ENCODE measurements around the gene SLC2A5. TPM values are rescaled to one million over a fixed set of nuclear protein-coding genes. Genes with fewer than 3 reads are reported as not detected.
A peak's percentile ranks its signal among the peaks of the same experiment; 100 is the strongest.

The SLC2A5 gene
- total RNA-seq, 1 experiment from 2014 or later = 0.61 TPM

GRCh38 chr1:9040659-9041030 is 28.8 kb downstream of the SLC2A5 start:
- DNase-seq (ENCODE audit: unreplicated experiment) = no peak
- H3K27ac Mint-ChIP-seq (ENCODE audit: low read depth, unreplicated experiment) = no peak overlapping the region
- ChIA-PET POLR2A (interaction anchor here (0.9 kb wide), 1 partner anchor 17 kb away, joined by 3 read pairs; no protein-coding TSS in a partner anchor), CTCF (interaction anchor here (0.7 kb wide), 1 partner anchor 60 kb away, joined by 3 read pairs; no protein-coding TSS in a partner anchor)
- BruUV-seq (replicated peaks) = no TSS peak
- no peak overlapping the region for H3K4me3 Mint-ChIP-seq (ENCODE audit: unreplicated experiment)
- H3K4me1 Mint-ChIP-seq (ENCODE audit: insufficient read depth, unreplicated experiment) = peaks cover 16% of the 10 kb centered on the region
- H3K27me3 Mint-ChIP-seq (ENCODE audit: insufficient read depth, unreplicated experiment) = no peaks in the 10 kb centered on the region
- no peak for TF ChIP-seq CTCF (IDR thresholded peaks at IDR 0.05; ENCODE audit: unreplicated experiment)
- peaks cover 3% of the 10 kb centered on the region for H3K36me3 Mint-ChIP-seq (ENCODE audit: insufficient read depth, unreplicated experiment)
- peaks cover 5% of the 10 kb centered on the region for H3K9me3 Mint-ChIP-seq (ENCODE audit: unreplicated experiment)
- intact Hi-C loops (cut with micrococcal nuclease) = no loop called here

GRCh38 chr1:9039761-9040658 is 29.4 kb downstream of the SLC2A5 start:
- no peak overlapping the region for H3K27ac Mint-ChIP-seq (ENCODE audit: low read depth, unreplicated experiment)
- POLR2A ChIA-PET = interaction anchor here (0.9 kb wide), 1 partner anchor 17 kb away, joined by 3 read pairs; no protein-coding TSS in a partner anchor
- H3K4me1 Mint-ChIP-seq (ENCODE audit: insufficient read depth, unreplicated experiment) = peaks cover 16% of the 10 kb centered on the region
- BruUV-seq (replicated peaks) = no TSS peak
- intact Hi-C loops (cut with micrococcal nuclease) = no loop called here
- H3K9me3 Mint-ChIP-seq (ENCODE audit: unreplicated experiment) = peaks cover 11% of the 10 kb centered on the region
- peaks cover 4% of the 10 kb centered on the region for H3K36me3 Mint-ChIP-seq (ENCODE audit: insufficient read depth, unreplicated experiment)
- H3K27me3 Mint-ChIP-seq (ENCODE audit: insufficient read depth, unreplicated experiment) = no peaks in the 10 kb centered on the region
- H3K4me3 Mint-ChIP-seq (ENCODE audit: unreplicated experiment) = no peak overlapping the region
- DNase-seq (ENCODE audit: unreplicated experiment) = no peak
- CTCF ChIA-PET = interaction anchor here (0.6 to 1.1 kb wide), 5 partner anchors 35 to 248 kb away, joined by 3 read pairs; no protein-coding TSS in a partner anchor
- TF ChIP-seq CTCF (IDR thresholded peaks at IDR 0.05; ENCODE audit: unreplicated experiment) = no peak

GRCh38 chr1:9038881-9039760 is 30.3 kb downstream of the SLC2A5 start:
- Mint-ChIP-seq H3K27me3 (ENCODE audit: insufficient read depth, unreplicated experiment) (no peaks in the 10 kb centered on the region), H3K27ac (ENCODE audit: low read depth, unreplicated experiment) (no peak overlapping the region), H3K36me3 (ENCODE audit: insufficient read depth, unreplicated experiment) (peaks cover 4% of the 10 kb centered on the region), H3K9me3 (ENCODE audit: unreplicated experiment) (peaks cover 19% of the 10 kb centered on the region), H3K4me1 (ENCODE audit: insufficient read depth, unreplicated experiment) (peaks cover 16% of the 10 kb centered on the region), H3K4me3 (ENCODE audit: unreplicated experiment) (no peak overlapping the region)
- CTCF ChIA-PET = interaction anchor here (0.6 to 1.1 kb wide), 4 partner anchors 34 to 1916 kb away, joined by 3 read pairs; no protein-coding TSS in a partner anchor
- no peak for TF ChIP-seq CTCF (IDR thresholded peaks at IDR 0.05; ENCODE audit: unreplicated experiment)
- intact Hi-C loops (cut with micrococcal nuclease) = no loop called here
- POLR2A ChIA-PET = interaction anchor here (0.6 to 1.2 kb wide), 2 partner anchors 58 to 69 kb away, joined by 3 read pairs; no protein-coding TSS in a partner anchor
- DNase-seq (ENCODE audit: unreplicated experiment) = no peak
- BruUV-seq (replicated peaks) = no TSS peak

GRCh38 chr1:9038338-9038650 is 31.1 kb downstream of the SLC2A5 start:
- DNase-seq (ENCODE audit: unreplicated experiment) = peak; percentile 44
- TF ChIP-seq CTCF (IDR thresholded peaks at IDR 0.05; ENCODE audit: unreplicated experiment) = no peak
- no TSS peak for BruUV-seq (replicated peaks)
- Mint-ChIP-seq H3K27ac (ENCODE audit: low read depth, unreplicated experiment) (peak overlapping the region; percentile 65), H3K36me3 (ENCODE audit: insufficient read depth, unreplicated experiment) (peaks cover 4% of the 10 kb centered on the region), H3K4me3 (ENCODE audit: unreplicated experiment) (no peak overlapping the region), H3K27me3 (ENCODE audit: insufficient read depth, unreplicated experiment) (no peaks in the 10 kb centered on the region), H3K4me1 (ENCODE audit: insufficient read depth, unreplicated experiment) (peaks cover 16% of the 10 kb centered on the region), H3K9me3 (ENCODE audit: unreplicated experiment) (peaks cover 23% of the 10 kb centered on the region)
- CTCF ChIA-PET = interaction anchor here (0.6 to 1.1 kb wide), 3 partner anchors 63 to 121 kb away, joined by 3 read pairs; no protein-coding TSS in a partner anchor
- intact Hi-C loops (cut with micrococcal nuclease) = no loop called here
- POLR2A ChIA-PET = interaction anchor here (0.6 to 1.2 kb wide), 4 partner anchors 41 to 262 kb away, joined by 3 to 8 read pairs (median 3); no protein-coding TSS in a partner anchor
